Endothelial cell of umbilical vein (primary cell): Measurements from ENCODE around the gene PYGO2. TPM values are rescaled to one million over a fixed set of nuclear protein-coding genes. Genes with fewer than 3 reads are reported as not detected.

Source experiments
- BruUV-seq: library from RNA; stranded (reverse); fragments of 400-500 nt; replicated peaks from 2 replicates; lab custom pipeline; 2021; lab: Mats Ljungman, UMichigan
- CTCF ChIA-PET: fragments of 300-600, 350-600 bp; sonication (Branson Sonifier 250); formaldehyde crosslinking; loops from one replicate; lab custom pipeline; 2021; ENCODE audit warnings: antibody characterized with exemption, inconsistent platforms; lab: Charles Lee
- POLR2A ChIA-PET: fragments of 300-600, 350-600 bp; sonication (Branson Sonifier 250); formaldehyde crosslinking; loops from one replicate; lab custom pipeline; 2021; ENCODE audit warnings: antibody characterized with exemption, inconsistent platforms; lab: Charles Lee
- DNase-seq: peaks from one replicate; pipeline ENCODE4 v3.0.0-alpha.2; 2011; ENCODE audit warnings: low read depth, low spot score
- FAIRE-seq: peaks from 2 replicates; lab custom pipeline; 2011; peaks lifted over from hg19 to GRCh38; lab: Jason Lieb, UNC
- H2AFZ ChIP-seq: 2 replicates; pipeline ENCODE4 v1.6.0; 2012; ENCODE audit warnings: low read depth, low read length, control low read depth, inconsistent platforms
- H3K27ac ChIP-seq: 2 replicates; pipeline ENCODE4 v1.5.1; 2011; ENCODE audit warnings: low read depth, mild to moderate bottlenecking, control low read depth, low read length, moderate library complexity; ENCODE audit not compliant: insufficient read depth
- H3K27me3 ChIP-seq, 2 experiments: 2 replicates each; pipeline versions ENCODE4 v1.6.0 to v1.6.1; 2011; ENCODE audit warnings: low read length in 2 of 2, mixed read lengths in 1 of 2; ENCODE audit not compliant: control insufficient read depth in 2 of 2, insufficient read depth in 2 of 2
- H3K36me3 ChIP-seq, 2 experiments: 2 replicates in 1 of 2; 3 replicates in 1 of 2; pipeline ENCODE4 v1.5.1; 2011; ENCODE audit warnings: low read length in 2 of 2, mild to moderate bottlenecking in 1 of 2, moderate library complexity in 1 of 2; ENCODE audit not compliant: control insufficient read depth in 2 of 2, insufficient read depth in 2 of 2; ENCODE audit errors: extremely low read depth in 1 of 2
- H3K4me1 ChIP-seq: 3 replicates; pipeline ENCODE4 v1.5.1; 2011; ENCODE audit warnings: mild to moderate bottlenecking, low read length; ENCODE audit not compliant: control insufficient read depth, insufficient read depth; ENCODE audit errors: extremely low read depth
- H3K4me2 ChIP-seq: 2 replicates; pipeline ENCODE4 v1.6.1; 2011; ENCODE audit warnings: low read length, control low read depth, mixed read lengths; ENCODE audit not compliant: insufficient read depth
- H3K4me3 ChIP-seq, 3 experiments: fragments of 200-600 bp in 1 of 3; sonication (generic), shearing (Covaris generic) in 1 of 3; replicated peaks in 1 of 3; 2 replicates each; pipeline ENCODE4 v1.5.1; 2011 to 2016; ENCODE audit warnings: control low read depth in 3 of 3, low read length in 3 of 3, mild to moderate bottlenecking in 2 of 3, inconsistent platforms in 1 of 3, low read depth in 1 of 3, moderate library complexity in 1 of 3; ENCODE audit not compliant: insufficient read depth in 1 of 3
- H3K79me2 ChIP-seq: 2 replicates; pipeline ENCODE4 v1.6.0; 2012; ENCODE audit warnings: low read length, inconsistent platforms; ENCODE audit not compliant: control insufficient read depth, insufficient read depth
- H3K9ac ChIP-seq: replicated peaks from 2 replicates; pipeline ENCODE3; 2011; ENCODE audit warnings: low read length, control low read depth; ENCODE audit not compliant: insufficient read depth; ENCODE audit errors: extremely low read depth
- H3K9me1 ChIP-seq: replicated peaks from 3 replicates; pipeline ENCODE4 v1.6.0; 2011; ENCODE audit warnings: mild to moderate bottlenecking, low read length; ENCODE audit not compliant: control insufficient read depth, insufficient read depth; ENCODE audit errors: extremely low read depth
- H3K9me3 ChIP-seq: replicated peaks from 2 replicates; pipeline ENCODE4 v1.5.1; 2012; ENCODE audit warnings: low read length, inconsistent platforms; ENCODE audit not compliant: control insufficient read depth, insufficient read depth
- H4K20me1 ChIP-seq: replicated peaks from 2 replicates; pipeline ENCODE3; 2011; ENCODE audit warnings: mild to moderate bottlenecking, low read length; ENCODE audit not compliant: control insufficient read depth, insufficient read depth; ENCODE audit errors: extremely low read depth
- EZH2 ChIP-seq: IDR thresholded peaks from 2 replicates; pipeline ENCODE4 v1.6.1; 2012; ENCODE audit warnings: borderline replicate concordance, low read depth, mild to moderate bottlenecking, moderate library complexity, low read length, inconsistent platforms; ENCODE audit not compliant: severe bottlenecking
- FOS ChIP-seq: IDR thresholded peaks from 2 replicates; pipeline ENCODE4 v1.6.1; 2011; ENCODE audit warnings: mild to moderate bottlenecking, low read length, moderate library complexity, borderline replicate concordance; ENCODE audit not compliant: insufficient read depth
- GATA2 ChIP-seq: IDR thresholded peaks from 2 replicates; pipeline ENCODE4 v1.7.0; 2011; ENCODE audit warnings: low read depth, mild to moderate bottlenecking, moderate library complexity, mixed read lengths, low read length; ENCODE audit not compliant: insufficient read length, insufficient read depth
- JUN ChIP-seq: IDR thresholded peaks from 2 replicates; pipeline ENCODE4 v1.6.1; 2011; ENCODE audit warnings: borderline replicate concordance, low read depth; ENCODE audit not compliant: insufficient read length, insufficient read depth
- MYC ChIP-seq: IDR thresholded peaks from one replicate; pipeline ENCODE4 v1.6.1; 2011; ENCODE audit warnings: mild to moderate bottlenecking, low read depth, low read length
- POLR2A ChIP-seq: IDR thresholded peaks from 2 replicates; pipeline ENCODE4 v1.6.1; 2012; ENCODE audit warnings: low read depth, mild to moderate bottlenecking, control low read depth, low read length
- POLR2AphosphoS5 ChIP-seq: IDR thresholded peaks from 2 replicates; pipeline ENCODE4 v1.6.1; 2012; ENCODE audit warnings: low read depth, mild to moderate bottlenecking, control low read depth, low read length, moderate library complexity; ENCODE audit not compliant: insufficient read depth
- dilution Hi-C: fragments of 300-500 bp; cut with MboI; formaldehyde crosslinking; loops from one replicate; pipeline ENCODE4 v1.15.0; 2019; ENCODE audit warnings: low sequenced_read_pairs; ENCODE audit not compliant: extremely low pct_ligation_motif_present
- intact Hi-C: fragments of 100-400 bp; cut with micrococcal nuclease; formaldehyde crosslinking; loops from one replicate; pipeline ENCODE4 v1.10.0; 2022
- polyA plus RNA-seq, 4 experiments: library from polyadenylated mRNA; depleted of rRNA in 3 of 4; stranded (reverse) in 3 of 4; unstranded in 1 of 4; fragments of >200 nt; gene quantifications; 2 replicates each; pipeline versions ENCODE4 v1.2.1 to v1.2.3, GENCODE V29; 2011 to 2012; ENCODE audit warnings: missing spikeins in 1 of 4
- total RNA-seq: library from RNA; stranded (reverse); gene quantifications from 2 replicates; pipeline ENCODE4 v1.2.3, GENCODE V29; 2021
- TF ChIP-seq, protein P1 (sequence below), 2 donors: IDR thresholded peaks; 1 replicate in 1 of 2; 2 replicates in 1 of 2; pipeline ENCODE4 v1.5.1; 2011; ENCODE audit warnings: low read length in 2 of 2, mild to moderate bottlenecking in 2 of 2, moderate library complexity in 2 of 2, control low read depth in 1 of 2, inconsistent platforms in 1 of 2, low read depth in 1 of 2; ENCODE audit not compliant: insufficient read depth in 1 of 2; ENCODE audit errors: extremely low read depth in 1 of 2
- TF ChIP-seq, protein P2 (sequence below): IDR thresholded peaks from 2 replicates; pipeline ENCODE4 v1.6.1; 2011; ENCODE audit not compliant: insufficient read depth, insufficient read length

The PYGO2 gene
- total and polyA plus RNA-seq, 2 donors (not counting 3 experiments of a cell fraction or from before 2014, with no cell fraction given): 19.3 to 21.5 TPM

GRCh38 chr1:154994269-154994587 is 32.6 kb upstream of the PYGO2 start:
- peaks cover 0 to 9% of the 10 kb centered on the region in 2 experiments for H3K36me3 ChIP-seq
- H3K9ac ChIP-seq: no peak overlapping the region
- ChIA-PET CTCF (interaction anchor here (1.0 to 4.7 kb wide), 15 partner anchors 9 to 112 kb away, joined by 3 to 65 read pairs (median 7); partner anchors contain the start of genes FLAD1, PBXIP1, PMVK and PYGO2), POLR2A (interaction anchor here (0.6 to 1.7 kb wide), 3 partner anchors 10 to 59 kb away, joined by 3 to 4 read pairs (median 4); partner anchors contain the start of gene SHC1)
- TF ChIP-seq, protein P1, sequence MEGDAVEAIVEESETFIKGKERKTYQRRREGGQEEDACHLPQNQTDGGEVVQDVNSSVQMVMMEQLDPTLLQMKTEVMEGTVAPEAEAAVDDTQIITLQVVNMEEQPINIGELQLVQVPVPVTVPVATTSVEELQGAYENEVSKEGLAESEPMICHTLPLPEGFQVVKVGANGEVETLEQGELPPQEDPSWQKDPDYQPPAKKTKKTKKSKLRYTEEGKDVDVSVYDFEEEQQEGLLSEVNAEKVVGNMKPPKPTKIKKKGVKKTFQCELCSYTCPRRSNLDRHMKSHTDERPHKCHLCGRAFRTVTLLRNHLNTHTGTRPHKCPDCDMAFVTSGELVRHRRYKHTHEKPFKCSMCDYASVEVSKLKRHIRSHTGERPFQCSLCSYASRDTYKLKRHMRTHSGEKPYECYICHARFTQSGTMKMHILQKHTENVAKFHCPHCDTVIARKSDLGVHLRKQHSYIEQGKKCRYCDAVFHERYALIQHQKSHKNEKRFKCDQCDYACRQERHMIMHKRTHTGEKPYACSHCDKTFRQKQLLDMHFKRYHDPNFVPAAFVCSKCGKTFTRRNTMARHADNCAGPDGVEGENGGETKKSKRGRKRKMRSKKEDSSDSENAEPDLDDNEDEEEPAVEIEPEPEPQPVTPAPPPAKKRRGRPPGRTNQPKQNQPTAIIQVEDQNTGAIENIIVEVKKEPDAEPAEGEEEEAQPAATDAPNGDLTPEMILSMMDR (IDR thresholded peaks at IDR 0.05; ENCODE audit: extremely low read depth in 1 of 2, insufficient read depth in 1 of 2, low read depth in 1 of 2, low read length in 2 of 2): no peak
- TF ChIP-seq FOS (no peak), GATA2 (no peak), MYC (no peak), EZH2 (no peak), JUN (no peak), POLR2AphosphoS5 (no peak), POLR2A (no peak)
- TF ChIP-seq, protein P2, sequence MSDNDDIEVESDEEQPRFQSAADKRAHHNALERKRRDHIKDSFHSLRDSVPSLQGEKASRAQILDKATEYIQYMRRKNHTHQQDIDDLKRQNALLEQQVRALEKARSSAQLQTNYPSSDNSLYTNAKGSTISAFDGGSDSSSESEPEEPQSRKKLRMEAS: no peak
- no TSS peak for BruUV-seq
- H3K27ac ChIP-seq: no peak overlapping the region
- FAIRE-seq (no peak), DNase-seq (no peak)
- H3K27me3 ChIP-seq: no peaks in the 10 kb centered on the region
- H3K9me1 ChIP-seq: no peaks in the 10 kb centered on the region
- no peak overlapping the region for H2AFZ ChIP-seq
- no peak overlapping the region for H3K4me3 ChIP-seq
- H3K4me1 ChIP-seq: peaks cover 2% of the 10 kb centered on the region
- H3K4me2 ChIP-seq: no peak overlapping the region
- H4K20me1 ChIP-seq: no peaks in the 10 kb centered on the region
- dilution Hi-C loops: no loop called here
- intact Hi-C loops: no loop called here
- no peaks in the 10 kb centered on the region for H3K79me2 ChIP-seq
- H3K9me3 ChIP-seq: no peaks in the 10 kb centered on the region
